ENCODE data around the gene GOLGA6L9. TPM values are rescaled to one million over a fixed set of nuclear protein-coding genes. Genes with fewer than 3 reads are reported as not detected.
"Not testable (repeated sequence)": the region's sequence is repeated elsewhere in the genome, so short reads cannot be mapped to it uniquely, and the experiment has no call there.

Gene GOLGA6L9
- total RNA-seq, 1 donor from 2014 or later: 3.4 TPM

- not testable (repeated sequence) for DNase-seq (ENCODE audit: low read depth); FAIRE-seq; H3K36me3 ChIP-seq (ENCODE audit: control insufficient read depth, insufficient read depth, low read length); H3K4me3 ChIP-seq (ENCODE audit: low read depth, low read length); H3K27me3 ChIP-seq (ENCODE audit: control insufficient read depth, insufficient read depth, low read length)
These were observed 27.3 kb upstream of the GOLGA6L9 start for GRCh38 chr15:82402341-82402740.

- not testable (repeated sequence) for FAIRE-seq; DNase-seq (ENCODE audit: low read depth); H3K27me3 ChIP-seq (ENCODE audit: control insufficient read depth, insufficient read depth, low read length); H3K4me3 ChIP-seq (ENCODE audit: low read depth, low read length); H3K36me3 ChIP-seq (ENCODE audit: control insufficient read depth, insufficient read depth, low read length)
These were observed 23.4 kb upstream of the GOLGA6L9 start for GRCh38 chr15:82406211-82406610.

GRCh38 chr15:82410306-82410705, 19.3 kb upstream of the GOLGA6L9 start:
- H3K36me3 ChIP-seq (ENCODE audit: control insufficient read depth, insufficient read depth, low read length); FAIRE-seq; H3K4me3 ChIP-seq (ENCODE audit: low read depth, low read length); DNase-seq (ENCODE audit: low read depth); H3K27me3 ChIP-seq (ENCODE audit: control insufficient read depth, insufficient read depth, low read length): not testable (repeated sequence)

- not testable (repeated sequence) for H3K4me3 ChIP-seq (ENCODE audit: low read depth, low read length); FAIRE-seq; H3K36me3 ChIP-seq (ENCODE audit: control insufficient read depth, insufficient read depth, low read length); H3K27me3 ChIP-seq (ENCODE audit: control insufficient read depth, insufficient read depth, low read length); DNase-seq (ENCODE audit: low read depth)
These were observed 18.0 kb upstream of the GOLGA6L9 start for GRCh38 chr15:82411595-82411994.

GRCh38 chr15:82414525-82415191, 15.0 kb upstream of the GOLGA6L9 start:
- H3K4me3 ChIP-seq (ENCODE audit: low read depth, low read length); FAIRE-seq; DNase-seq (ENCODE audit: low read depth); H3K27me3 ChIP-seq (ENCODE audit: control insufficient read depth, insufficient read depth, low read length); H3K36me3 ChIP-seq (ENCODE audit: control insufficient read depth, insufficient read depth, low read length): not testable (repeated sequence)

GRCh38 chr15:82420516-82420915, 9.1 kb upstream of the GOLGA6L9 start:
- FAIRE-seq; H3K4me3 ChIP-seq (ENCODE audit: low read depth, low read length); H3K27me3 ChIP-seq (ENCODE audit: control insufficient read depth, insufficient read depth, low read length); H3K36me3 ChIP-seq (ENCODE audit: control insufficient read depth, insufficient read depth, low read length); DNase-seq (ENCODE audit: low read depth): not testable (repeated sequence)

GRCh38 chr15:82420966-82421365, 8.7 kb upstream of the GOLGA6L9 start:
- not testable (repeated sequence) for H3K36me3 ChIP-seq (ENCODE audit: control insufficient read depth, insufficient read depth, low read length); H3K4me3 ChIP-seq (ENCODE audit: low read depth, low read length); H3K27me3 ChIP-seq (ENCODE audit: control insufficient read depth, insufficient read depth, low read length); DNase-seq (ENCODE audit: low read depth); FAIRE-seq

- FAIRE-seq; DNase-seq (ENCODE audit: low read depth); H3K27me3 ChIP-seq (ENCODE audit: control insufficient read depth, insufficient read depth, low read length): not testable (repeated sequence)
These were observed 2.5 kb upstream of the GOLGA6L9 start for GRCh38 chr15:82427117-82427516.

GRCh38 chr15:82445420-82445819, 15.8 kb downstream of the GOLGA6L9 start:
- not testable (repeated sequence) for DNase-seq (ENCODE audit: low read depth); FAIRE-seq; H3K36me3 ChIP-seq (ENCODE audit: control insufficient read depth, insufficient read depth, low read length); H3K27me3 ChIP-seq (ENCODE audit: control insufficient read depth, insufficient read depth, low read length)
- peak overlapping the region; percentile 28 for H3K4me3 ChIP-seq (ENCODE audit: low read depth, low read length)
- TF ChIP-seq CTCF (IDR thresholded peaks at IDR 0.05; ENCODE audit: insufficient read depth, low read length, severe bottlenecking): peak; percentile 7

More at GRCh38 chr15:82427117-82427516, 2.5 kb upstream of the GOLGA6L9 start:
- not testable (repeated sequence) for H3K36me3 ChIP-seq (ENCODE audit: control insufficient read depth, insufficient read depth, low read length); H3K4me3 ChIP-seq (ENCODE audit: low read depth, low read length)

GRCh38 chr15:82457336-82457735, 27.7 kb downstream of the GOLGA6L9 start:
- not testable (repeated sequence) for H3K27me3 ChIP-seq (ENCODE audit: control insufficient read depth, insufficient read depth, low read length); FAIRE-seq; H3K36me3 ChIP-seq (ENCODE audit: control insufficient read depth, insufficient read depth, low read length); H3K4me3 ChIP-seq (ENCODE audit: low read depth, low read length); DNase-seq (ENCODE audit: low read depth)

GRCh38 chr15:82465629-82466028, 36.0 kb downstream of the GOLGA6L9 start:
- not testable (repeated sequence) for FAIRE-seq; H3K4me3 ChIP-seq (ENCODE audit: low read depth, low read length); H3K27me3 ChIP-seq (ENCODE audit: control insufficient read depth, insufficient read depth, low read length); DNase-seq (ENCODE audit: low read depth); H3K36me3 ChIP-seq (ENCODE audit: control insufficient read depth, insufficient read depth, low read length)
